ENCODE results near the gene CNN3.

CNN3 gene

DNA sequence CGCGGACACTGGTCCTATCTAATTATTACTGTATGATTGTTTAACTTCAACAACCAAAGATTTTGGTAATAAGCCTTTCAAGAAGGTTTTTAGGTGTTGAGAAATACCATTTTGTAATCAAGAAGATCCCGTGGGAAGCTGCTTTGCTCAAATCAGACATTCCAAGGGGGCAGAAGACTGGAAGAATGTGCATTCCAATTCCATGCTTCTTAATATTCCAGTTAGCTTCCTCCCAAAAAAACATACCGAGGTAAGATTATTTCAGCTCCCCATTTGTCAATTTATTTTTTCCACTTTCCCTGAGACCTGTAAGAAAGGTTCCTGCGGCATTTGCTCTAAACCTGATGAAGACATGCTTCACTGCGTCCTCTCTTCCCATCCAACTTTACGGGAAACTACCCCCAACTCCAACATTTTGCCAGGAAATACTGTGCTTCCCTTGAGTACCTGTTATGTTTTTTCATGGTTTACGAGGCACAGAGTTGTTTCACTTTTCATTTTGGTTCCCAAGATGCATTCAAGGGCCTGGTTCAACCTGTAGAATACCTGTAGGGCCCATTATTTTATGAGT is 4.1 kb downstream of the CNN3 start:
- DNase-seq (ENCODE audit: low read depth in 2 of 2): no peak

DNA sequence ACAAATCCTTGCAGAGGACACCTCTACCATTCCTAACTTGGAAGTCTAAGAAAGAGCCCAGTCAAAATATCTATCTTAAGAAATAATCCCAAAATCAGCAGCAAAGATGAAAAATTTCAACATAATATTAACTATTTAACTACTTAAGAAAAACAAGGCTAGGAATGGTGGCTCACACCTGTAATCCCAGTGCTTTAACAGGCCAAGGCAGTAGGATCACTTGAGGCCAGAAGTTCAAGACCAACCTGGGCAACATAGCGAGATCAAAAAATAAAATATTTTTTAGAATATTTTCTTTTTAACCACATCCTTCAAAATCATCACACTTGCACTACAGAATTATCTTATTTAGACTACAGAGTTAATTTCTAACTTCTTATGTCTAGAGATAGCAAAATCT is 4.9 kb downstream of the CNN3 start:
- DNase-seq (ENCODE audit: low read depth in 2 of 2): no peak

DNA sequence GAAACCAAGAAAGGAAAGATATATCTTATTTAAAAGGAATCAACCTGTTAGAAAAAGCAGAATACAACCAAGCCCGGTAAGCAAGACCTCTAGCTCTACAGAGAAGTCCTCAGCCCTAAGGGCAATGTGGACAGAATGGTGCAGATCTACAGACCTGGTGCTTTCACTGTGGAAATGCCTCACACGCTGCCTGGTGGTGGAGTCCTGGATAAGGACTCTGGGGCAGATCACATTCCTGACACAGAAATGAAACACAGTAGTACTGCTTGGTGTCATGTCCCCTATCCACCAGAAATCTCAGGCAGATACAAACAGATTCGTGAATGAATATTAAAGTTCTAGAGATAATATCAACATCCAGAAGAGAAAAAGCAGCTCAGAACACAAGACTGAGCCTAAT is 6.8 kb downstream of the CNN3 start:
- DNase-seq (ENCODE audit: low read depth in 2 of 2): no peak

DNA sequence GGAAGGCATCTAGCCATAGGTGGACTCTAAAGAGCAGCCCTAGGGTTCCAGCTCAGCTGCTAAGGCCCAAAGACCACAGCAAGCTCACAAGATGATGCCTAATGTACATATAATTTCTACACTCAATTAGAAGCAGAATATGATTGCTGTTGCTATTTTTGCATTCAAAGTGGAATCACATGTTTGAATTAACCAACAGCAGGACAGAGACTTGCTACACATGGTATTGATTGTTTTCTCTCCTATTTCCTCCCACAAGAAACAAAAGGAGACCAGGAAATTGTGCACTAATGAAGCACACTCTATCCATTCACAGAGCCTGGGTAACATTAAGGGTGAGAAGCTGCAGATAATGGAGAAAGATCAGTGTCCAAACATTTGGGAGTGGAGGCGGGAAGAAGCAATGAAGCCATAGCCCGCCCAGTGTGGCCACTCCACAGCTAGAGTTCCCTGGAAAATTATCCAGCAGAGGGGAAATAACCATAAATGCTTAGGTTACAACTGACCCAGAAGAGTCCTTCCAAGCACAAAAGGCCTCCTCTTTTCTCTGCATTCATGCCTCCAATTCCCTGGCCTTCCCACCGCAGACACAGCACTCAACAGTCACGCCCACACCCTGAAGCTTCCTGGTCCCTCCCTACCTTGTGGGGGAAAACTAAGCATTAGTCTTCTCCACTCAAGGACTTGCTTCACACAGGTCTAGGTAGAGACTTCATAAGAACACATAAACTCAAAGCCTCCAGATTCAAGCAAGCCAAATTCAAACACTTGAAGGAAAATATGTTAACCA is 7.5 kb downstream of the CNN3 start:
- DNase-seq (ENCODE audit: low read depth in 2 of 2): no peak

DNA sequence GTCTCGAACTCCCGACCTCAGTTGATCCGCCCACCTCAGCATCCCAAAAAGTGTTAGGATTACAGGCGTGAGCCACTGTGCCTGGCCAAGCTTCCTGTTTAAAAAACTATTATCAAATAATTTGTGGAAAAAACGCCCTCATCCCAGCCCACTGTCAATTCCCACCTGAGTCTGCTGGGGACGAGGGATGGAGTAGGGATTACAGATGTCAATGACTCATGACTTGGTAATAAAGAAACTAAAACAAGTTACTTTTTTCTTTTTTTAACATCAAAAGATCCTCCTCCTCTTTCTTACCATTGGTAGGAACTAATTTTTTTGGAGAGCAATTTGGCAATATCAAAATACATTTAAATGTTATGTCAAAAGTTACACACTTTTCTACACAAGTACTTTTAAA is 9.7 kb downstream of the CNN3 start:
- DNase-seq (ENCODE audit: low read depth in 2 of 2): no peak

DNA sequence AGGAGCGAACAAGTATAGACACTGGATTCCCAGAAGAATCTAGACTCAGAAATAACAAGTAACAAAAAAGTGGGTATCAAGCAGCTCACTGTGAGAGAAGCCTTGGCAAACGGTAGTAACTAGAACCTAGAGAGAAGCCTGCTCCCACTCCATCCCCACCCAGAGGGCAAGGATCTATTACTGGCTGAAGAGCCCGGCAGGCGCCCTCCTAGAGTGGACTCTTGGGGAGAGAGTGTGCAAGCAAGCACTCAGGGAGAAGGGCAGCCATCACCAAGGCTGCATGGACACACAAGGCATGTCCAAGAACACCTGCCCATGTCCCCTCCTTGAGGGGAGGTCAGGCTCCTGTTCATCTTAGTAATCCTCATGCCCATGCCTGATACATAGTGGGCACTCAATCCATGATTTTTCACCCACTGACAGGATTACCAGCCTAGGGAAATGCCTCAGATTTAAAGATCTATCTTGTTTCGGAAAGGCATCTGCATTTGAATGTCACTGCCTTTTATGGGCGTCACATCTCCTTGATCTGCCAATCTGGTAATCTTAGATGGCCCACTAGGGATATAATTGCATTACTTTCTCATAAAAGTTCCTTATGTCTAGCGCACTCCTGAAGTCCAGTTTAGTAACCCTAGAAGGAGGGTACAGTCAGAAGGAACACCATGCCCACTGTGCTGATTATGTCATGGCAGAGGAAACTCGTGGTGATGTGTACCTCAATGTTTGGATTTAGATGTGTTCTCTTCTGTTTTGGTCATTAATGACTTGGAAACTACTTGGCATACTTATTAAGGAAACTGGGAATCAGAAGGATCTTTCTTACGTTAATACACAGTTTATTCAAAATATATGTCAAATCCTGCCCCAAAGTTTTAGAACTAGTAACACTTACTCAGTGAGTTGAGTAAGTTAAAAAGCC is 14.4 kb downstream of the CNN3 start:
- no peak for DNase-seq (ENCODE audit: low read depth in 2 of 2)

DNA sequence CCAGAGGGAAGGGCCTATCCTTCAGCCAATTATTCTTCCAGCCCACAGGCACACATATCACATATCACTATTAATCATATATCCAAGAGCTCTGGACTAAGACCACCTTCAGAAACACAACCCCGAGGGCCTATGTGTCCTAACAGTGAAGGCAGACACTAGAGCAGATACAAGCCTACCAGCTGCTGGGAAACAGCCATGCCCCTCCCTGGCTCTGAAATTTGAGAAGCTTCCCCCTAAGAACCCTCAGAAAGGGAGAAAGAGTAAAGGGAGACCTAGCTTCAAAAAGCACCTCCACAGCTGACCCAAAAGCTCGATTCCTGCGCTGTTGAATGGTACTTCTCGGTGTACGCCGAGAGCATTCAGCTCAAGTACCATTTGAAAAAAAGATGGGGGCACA is 17.4 kb downstream of the CNN3 start:
- no peak for DNase-seq (ENCODE audit: low read depth in 2 of 2)

DNA sequence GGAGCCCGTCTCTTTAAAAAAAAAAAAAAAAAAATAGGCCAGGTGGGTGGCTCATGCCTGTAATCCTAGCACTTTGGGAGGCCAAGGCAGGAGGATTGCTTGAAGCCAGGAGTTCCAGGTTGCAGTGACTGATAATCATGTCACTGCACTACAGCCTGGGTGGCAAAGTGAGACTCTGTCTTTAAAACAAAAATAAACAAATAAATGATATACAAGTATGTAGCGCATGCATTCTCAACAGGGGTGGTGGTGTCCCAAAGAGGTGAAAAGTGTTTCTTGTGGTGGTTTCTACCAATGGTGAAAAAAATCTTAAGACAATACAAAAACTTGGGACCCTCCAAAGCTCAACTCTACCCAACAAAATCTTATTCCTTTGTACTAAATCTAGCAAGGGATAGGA is 17.9 kb downstream of the CNN3 start:
- DNase-seq (ENCODE audit: low read depth in 2 of 2): no peak

DNA sequence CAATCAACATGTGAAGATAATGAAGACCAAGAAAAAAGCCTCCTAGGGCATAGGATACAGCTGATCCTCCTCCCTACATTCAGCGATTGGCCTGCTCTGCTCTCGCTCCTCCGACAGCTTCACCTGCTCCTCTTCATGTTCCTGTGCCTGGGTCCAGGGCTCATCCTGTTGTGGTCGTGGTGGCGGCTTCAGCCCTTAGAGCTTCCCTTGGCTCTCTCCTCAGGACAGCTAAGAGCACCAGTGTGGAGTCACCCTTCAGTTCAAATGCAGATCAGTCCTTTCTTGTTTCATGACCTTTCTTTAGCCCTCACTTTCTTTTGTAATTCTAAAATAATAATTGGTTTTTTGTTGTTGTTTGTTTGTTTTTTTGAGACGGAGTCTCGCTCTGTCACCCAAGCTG is 18.7 kb downstream of the CNN3 start:
- DNase-seq (ENCODE audit: low read depth in 2 of 2): no peak

DNA sequence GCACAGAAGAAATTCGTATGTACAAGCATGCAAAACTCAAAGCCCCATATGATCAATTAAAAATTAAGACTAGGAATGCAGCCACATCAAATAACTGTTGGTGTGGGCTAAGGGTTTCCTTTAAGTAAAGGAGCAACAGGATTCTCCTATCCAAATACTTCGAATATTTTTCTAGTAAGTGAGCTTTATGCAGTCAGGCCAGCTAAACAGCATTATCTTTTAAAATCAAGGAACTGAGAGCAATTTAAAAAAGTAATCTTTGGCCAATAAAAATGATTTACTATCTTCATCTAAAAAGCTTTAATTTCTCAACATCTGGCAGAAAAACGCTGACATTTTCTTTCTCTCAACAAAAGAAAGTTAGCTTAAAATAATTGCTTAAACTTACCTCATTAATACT is 19.8 kb downstream of the CNN3 start:
- no peak for DNase-seq (ENCODE audit: low read depth in 2 of 2)

DNA sequence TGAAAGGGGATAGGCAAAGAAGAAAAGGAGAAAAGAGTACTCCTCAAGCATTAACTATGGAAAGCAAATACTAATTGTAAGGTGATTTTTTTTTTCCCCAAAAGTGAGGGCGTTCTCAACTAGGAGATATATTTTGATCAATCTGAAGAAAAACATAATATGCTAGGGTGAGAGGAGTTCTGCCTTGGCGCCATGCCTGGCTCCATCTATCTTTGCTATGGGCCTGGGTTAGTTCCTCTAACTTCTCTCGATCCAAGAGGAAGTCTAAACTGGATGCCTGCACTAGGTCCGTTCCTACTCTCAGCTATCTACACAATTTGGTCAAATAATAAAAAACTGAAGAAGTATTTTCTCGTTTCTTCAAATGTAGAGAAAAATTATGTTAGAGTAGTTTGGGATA is 20.5 kb downstream of the CNN3 start:
- DNase-seq (ENCODE audit: low read depth in 2 of 2): no peak

DNA sequence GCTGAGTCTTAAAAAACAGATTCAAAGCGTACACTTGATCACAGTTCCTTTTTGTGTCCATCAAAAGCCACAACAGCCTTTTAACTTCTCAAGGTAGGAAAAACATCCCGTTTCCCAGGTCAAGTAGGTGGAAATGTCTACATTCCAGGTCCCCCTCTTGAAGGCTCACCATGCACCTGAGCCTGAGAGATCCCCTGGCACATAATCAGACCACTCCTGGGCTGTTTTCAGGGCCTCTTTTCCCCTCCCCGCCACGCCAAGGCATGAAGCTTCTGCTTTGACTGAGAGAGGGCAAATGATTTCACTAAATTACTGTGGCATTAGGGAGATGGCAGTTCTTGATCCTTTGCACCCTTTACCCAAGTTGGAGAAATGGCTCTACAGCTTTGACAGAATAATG is 21.7 kb downstream of the CNN3 start:
- DNase-seq (ENCODE audit: low read depth in 2 of 2): no peak

DNA sequence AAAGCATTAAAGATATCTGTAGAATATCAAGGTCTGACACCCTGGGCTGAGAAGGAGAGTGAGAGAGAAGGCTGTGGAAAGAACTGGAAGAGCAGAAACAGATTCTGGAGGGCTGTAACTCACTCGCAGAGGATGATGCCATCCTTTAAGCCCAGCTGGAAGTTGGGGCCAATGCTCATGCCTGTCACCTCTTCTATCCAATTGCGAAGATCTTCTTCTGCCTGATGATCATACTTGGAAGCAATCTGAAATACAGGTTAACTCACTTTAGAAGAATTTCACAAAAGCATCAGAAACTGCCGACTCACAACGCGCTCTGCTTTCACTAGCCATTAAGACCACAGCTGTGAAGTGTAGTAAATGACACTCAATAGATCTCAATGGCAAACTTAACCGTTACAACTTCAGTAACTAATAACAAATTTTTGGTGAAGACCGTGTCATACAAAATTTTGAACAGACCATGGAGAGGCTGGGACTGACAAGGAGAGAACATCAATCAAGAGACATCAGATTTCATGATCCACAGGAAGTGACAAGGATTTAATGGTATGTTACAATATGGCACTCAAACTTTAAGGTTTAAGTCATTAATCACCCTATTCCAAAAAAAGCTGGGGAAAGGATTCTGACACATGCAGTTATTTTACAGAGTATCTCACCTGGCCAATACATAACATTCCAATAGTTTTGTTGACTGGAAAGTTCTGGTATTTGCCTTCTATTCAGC is 23.5 kb downstream of the CNN3 start:
- DNase-seq (ENCODE audit: low read depth in 2 of 2): no peak

DNA sequence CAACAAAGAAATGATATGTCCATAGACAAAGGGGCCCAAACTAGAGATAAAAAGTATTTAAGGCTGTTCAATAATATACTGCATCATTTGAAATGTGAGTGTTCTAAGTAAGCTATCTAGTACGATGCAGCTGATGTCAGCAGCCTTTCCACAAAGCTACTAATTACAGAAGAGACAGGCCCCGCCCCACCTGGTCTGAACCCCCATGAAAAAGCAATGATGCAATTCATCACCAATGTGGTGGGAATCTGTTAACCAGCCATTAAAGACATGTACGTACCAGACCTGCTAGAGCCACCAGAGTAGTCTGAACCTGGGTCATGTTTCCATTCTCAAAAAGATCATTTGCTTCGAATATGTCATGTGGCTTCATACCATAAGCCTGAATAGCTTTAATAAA is 25.1 kb downstream of the CNN3 start:
- DNase-seq (ENCODE audit: low read depth in 2 of 2): no peak

DNA sequence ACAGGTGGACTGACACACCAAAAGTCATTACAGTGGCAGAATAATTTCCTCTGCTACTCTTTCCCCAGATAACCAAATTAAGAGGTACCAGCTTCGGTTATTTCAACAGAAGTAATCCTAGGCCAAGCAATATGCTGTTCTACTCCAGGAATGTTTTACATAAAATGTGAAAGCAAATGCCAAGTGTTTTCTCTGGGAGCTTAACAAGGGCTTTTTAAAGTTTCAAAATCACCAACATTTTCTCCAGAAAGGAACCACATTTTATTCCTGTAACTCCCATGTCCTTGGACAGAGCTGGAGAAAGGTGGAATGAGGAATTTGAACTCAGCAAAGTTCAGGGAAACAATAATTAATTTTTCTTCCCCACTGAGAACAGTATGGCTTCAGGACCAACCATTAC is 27.2 kb downstream of the CNN3 start:
- no peak for DNase-seq (ENCODE audit: low read depth in 2 of 2)

DNA sequence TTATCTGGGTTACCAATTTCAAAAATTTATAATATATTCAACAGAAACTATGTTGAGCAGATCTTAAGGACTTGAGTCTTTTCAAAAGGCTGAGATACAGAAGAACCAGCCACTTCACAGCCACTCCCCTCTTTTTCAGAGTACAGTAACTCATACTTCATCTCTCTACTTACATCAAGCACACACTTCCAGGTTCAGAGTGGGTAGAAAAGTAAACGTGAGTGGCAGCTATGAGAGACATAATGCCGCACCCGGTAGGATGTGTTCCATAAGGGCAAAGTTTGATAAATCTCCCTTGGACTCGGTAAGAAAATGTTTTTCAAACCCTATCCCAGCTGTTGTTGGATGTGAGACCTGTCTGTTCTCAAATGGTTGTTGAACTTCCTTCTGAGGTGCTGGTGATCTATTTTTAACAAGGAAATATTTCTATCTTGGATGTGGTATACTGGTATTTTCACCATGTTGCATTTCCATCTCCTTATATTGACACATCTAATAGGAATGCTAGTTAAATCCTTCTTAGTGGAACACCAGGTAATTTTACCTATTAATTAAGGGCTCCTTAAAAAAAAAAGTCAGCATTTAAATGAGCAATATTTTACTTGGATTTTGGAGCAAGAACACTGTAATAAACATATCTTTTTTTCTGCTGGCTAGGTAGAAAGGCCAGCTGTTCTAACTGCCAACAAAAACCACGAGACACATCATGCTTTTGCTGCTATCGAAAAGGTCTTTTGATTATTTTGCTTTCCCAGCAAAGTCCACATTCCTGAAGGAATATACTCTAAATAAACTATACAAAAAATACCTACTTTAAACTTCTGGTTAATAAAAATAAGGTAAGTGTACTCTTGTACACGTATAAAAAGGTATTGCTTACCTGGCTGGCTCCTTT is 28.2 kb downstream of the CNN3 start:
- no peak for DNase-seq (ENCODE audit: low read depth in 2 of 2)

DNA sequence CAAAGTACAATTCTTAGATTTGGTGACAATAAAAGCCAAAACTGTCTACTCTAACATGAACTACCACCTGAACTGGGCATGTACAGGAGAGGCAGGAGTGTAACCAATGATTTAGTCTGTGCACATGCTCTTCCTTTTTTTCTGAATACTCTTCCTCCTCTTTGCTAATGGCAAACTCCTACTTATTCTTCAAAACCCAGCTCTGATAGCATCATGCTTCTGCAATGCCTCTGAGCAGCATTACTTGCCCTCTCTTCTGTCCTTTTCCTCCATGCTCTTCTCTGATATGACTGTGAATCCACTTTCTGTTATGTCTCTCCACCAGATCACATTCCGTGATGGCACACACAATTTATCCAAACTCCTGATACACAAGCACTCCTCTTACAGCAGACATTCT is 31.4 kb downstream of the CNN3 start:
- DNase-seq (ENCODE audit: low read depth in 2 of 2): no peak

DNA sequence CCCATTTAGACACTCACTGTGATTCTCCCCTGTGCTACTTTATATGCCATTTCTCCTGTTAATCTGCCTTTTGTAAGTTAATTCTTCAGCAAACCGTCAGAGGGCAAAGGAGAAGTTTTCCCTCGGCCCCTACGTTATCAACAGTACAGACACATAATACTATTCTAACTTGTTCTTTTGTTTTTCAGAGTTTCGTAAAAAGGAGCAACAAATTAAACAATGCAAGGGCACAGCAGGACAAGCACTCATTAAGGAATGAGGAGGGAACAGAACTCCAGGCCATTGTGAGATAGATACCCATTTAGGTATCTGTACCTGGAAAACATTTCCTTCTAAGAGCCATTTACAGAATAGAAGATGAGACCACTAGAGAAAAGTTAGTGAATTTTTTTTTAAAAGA is 32.3 kb downstream of the CNN3 start:
- DNase-seq (ENCODE audit: low read depth in 2 of 2): no peak

DNA sequence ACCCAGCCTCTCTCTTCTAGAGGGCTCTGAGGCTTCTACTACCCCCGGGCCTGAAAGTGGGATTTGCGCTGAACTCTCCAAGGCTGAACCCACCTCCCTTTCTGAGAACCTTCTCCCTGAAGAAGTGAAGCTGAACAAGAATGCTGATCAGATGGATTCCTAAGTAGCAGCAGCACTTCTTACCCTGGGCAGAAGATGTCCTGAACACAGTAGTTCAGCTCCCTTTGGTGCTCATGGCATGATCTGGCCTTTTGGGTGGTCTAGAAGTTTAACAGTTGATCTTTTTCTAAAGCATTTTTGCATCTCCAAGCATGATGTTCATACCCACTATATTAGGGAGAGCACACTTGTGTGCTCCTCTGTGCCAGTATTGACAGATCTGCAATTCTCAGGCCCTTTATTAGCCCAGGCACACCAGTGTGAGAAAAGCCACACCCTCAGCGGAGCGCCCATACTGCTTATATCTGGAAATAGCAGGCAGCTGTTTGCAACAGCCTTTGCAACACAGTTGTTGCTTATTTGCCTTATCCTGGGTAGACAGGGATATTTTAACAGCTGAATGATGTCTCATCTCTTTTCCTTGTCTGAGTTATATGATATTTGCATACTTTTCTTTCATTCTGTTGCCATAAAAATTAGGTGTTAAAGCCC is 34.2 kb downstream of the CNN3 start:
- no peak for DNase-seq (ENCODE audit: low read depth in 2 of 2)

DNA sequence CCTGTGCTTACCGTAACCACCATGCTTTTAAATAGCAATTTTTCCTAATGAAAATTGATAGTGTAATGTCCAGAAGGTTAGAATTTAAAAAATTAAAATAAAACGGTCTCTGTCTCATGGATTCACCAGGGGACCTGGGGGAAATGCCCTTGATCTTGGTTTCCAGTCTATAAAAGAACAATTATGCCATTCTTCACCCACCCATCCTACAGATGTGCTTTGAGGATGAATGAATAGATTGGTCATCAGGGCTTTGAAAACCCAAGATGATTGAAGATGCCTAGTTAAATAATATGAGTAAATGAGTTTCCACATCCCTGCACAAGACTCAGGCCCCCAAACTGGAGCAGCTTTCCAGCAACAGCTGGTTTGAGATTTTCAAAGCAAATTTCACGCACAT is 38.7 kb downstream of the CNN3 start:
- DNase-seq (ENCODE audit: low read depth in 2 of 2): no peak

Data from activated CD8-positive, alpha-beta memory T cell treated with anti-CD3 and anti-CD28 coated beads for 4 hours (primary cell).